GM19025 (cell line): ENCODE measurements around the gene PRDM16.

Source experiments
- ATAC-seq: cut with Tn5 transposase; IDR thresholded peaks from one replicate; pipeline ENCODE4 v1.9.1; 2021; ENCODE audit warnings: mild to moderate bottlenecking, low read depth, moderate library complexity; ENCODE audit not compliant: unreplicated experiment

Gene PRDM16

DNA sequence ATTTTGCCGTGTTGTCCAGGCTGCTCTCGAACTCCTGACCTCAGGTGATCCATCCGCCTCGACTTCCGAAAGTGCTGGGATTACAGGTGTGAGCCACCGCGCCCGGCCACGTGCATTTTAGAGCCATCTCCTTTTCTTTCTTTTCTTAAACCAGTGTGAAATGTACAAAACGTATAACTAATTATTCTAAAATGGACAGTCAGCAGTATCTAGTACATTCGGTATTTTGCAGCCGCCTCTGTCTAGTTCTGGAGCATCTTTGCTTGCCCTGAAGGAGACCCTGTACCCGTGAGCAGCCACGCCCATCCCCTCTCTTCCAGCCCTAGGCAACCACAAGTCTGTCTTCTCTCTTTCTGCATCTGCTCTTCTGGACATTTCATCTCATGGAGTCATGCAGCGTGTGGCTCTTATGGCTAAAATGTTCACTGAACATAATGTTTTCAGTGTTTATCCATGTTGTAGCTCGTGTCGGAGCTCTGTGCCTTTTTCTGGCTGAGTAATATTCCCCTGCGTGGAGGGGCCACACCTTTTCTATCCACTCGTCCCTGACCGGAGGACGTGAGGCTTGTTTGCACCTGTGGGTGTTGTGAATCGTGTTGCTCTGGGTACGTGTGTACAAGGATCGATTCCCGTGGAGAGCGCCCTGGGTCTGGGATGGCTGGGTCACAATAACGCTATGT is 198.0 kb downstream of the PRDM16 start:
- no peak for ATAC-seq

DNA sequence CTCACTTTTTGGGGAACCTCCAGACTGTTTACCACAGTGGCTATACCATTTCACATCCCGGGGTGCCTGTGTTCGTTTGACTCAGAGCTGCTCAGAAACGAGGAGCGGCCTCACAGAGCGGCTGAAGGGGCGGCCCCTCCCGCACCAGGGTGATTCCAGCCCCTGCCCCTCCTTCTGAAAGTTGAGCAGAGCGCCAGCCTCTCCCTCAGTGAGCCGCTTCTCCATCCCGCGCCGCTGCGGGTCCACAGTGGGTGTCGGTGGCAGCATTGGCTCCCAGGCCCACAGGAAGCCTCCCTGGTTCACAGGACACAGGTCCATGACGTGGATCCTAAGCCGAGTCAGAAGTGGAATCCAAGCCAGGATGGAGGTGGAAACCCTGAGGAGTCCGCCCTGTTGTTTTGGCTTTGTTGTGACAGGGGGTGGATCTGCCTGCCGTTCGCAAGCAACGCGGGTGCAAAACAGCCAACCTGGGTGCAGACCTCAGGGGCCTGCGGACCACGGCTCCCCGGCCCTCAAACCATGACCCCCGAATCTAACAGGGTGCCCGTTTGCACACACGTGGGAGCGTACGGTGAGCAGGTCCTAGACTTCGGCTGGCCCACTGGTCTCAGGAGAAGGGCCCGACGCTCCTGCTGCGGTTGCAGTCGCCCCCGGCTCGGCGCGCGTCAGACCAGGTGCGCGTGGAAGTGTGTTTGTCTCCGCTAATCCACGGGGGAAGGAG is 198.7 kb downstream of the PRDM16 start:
- no peak for ATAC-seq

DNA sequence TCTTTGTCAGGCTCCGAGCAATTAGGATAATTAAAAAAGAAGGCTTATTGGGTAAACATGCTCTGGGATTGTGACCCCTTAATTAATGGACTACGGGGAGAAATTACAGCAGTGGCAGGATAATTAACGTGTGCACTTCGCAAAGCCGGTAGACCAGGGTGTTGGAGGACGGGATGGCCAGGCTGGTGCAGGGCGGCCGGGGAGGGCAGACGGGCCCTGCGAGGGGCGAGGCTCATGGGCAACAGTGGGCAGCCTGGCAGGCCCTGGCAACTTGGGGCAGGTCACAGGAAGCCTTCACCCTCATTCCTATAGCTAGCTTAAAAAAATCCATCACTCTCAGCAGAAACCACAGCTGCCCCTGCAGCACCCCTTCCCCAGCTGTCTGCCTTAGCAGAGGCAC is 199.3 kb downstream of the PRDM16 start:
- ATAC-seq = no peak

DNA sequence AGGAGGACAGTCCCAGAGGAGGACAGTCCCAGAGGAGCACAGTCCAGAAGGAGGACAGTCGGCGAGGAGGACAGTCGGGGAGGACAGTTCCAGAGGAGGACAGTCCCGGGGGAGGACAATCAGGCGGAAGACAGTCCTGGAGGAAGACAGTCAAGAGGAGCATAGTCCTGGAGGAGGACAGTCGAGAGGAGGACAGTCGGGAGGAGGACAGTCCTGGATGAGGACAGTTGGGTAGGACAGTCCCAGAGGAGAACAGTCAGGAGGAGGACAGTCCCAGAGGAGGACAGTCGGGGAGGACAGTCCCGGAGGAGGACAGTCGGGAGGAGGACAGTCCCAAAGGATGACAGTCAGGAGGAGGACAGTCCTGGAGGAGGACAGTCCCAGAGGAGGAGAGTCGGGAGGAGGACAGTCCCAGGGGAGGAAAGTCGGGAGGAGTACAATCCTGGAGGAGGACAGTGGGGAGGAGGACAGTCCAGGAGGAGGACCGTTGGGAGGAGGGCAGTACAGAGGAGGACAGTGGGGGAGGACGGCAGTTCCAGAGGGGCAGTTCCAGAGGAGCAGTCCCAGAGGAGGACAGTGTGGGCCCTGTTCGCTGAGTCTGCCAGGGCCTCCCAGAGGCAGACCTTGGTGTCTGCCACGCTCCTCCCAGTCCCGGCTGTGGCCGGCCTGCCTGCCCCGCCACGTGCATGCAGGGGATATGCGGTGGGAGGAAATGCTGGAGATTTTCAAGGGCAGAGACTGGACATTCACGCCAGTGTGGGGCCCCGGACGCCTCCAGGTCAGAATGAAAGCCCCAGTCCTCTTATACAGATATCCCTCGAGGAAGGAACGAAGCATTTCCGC is 201.6 kb downstream of the PRDM16 start:
- ATAC-seq = no peak

DNA sequence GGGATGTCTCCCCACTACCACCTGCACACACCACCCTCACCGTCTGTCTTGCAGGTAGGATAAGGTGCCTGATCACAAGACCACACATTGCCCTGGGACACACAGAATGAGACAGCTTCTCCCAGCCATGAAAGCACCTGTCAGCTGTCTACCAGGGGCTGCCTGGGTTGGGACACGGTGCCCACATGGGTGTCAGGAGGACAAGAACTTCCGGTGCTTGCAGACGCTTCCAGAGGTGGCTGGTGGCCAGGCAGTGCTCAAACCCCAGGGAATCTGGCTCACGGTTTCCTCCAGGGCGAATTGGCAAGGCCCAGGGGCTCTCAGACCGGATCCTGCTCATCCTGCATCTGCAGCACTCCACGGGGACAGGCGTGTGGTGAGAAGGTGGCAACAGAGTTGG is 202.9 kb downstream of the PRDM16 start:
- no peak for ATAC-seq

DNA sequence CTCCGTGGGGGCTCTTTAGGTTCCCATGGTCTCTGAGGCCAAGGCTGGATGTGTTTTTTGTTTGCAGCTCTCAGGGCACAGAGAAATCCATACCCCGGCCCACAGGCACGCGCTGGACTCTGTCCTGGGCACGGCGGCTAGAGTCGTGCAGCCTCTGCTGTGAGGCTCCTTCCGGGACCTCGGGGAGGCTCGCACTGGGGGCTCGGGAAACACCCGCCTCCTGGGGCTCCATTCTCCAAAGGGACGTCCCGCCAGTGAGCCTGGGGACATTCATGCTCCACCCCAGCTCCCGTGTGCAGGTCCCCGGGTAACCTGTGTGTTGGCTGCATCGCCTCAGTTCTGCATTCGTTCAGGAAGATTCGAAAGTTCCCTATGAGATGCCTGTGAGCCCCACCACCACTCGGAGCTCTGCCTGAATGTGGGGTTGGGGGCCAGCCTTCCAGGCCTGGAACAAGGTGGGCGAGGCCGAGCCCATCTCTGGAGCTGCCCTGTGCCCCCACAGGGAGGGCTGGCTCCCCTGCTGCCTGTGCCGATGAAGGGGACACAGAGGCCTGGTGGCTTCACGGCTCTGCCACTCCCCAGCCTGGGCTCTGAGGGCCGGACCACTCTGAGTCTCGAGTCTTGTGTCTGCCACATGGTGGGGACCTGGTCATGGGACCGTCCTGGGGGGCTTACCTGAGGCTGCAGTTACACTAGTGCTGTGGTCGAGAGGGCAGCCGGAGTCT is 203.5 kb downstream of the PRDM16 start:
- no peak for ATAC-seq

DNA sequence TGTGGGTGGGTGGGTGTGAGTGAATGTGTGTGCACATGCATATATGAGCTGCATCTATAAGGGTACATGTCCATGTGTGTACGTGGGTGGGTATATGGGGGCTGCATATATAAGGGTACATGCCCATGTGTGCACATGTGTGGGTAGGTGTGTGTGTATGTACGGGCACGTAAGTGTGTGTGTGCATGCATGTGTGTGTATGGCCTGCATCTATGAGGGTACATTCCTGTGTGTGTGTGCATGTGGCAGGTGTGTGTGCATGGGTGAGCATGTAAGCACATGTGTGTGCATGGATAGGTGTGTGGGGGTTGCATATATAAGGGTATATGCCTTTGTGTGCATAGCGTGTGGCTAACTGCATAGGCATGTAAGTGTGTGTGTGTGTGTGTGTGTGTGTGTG is 204.4 kb downstream of the PRDM16 start:
- no peak for ATAC-seq

DNA sequence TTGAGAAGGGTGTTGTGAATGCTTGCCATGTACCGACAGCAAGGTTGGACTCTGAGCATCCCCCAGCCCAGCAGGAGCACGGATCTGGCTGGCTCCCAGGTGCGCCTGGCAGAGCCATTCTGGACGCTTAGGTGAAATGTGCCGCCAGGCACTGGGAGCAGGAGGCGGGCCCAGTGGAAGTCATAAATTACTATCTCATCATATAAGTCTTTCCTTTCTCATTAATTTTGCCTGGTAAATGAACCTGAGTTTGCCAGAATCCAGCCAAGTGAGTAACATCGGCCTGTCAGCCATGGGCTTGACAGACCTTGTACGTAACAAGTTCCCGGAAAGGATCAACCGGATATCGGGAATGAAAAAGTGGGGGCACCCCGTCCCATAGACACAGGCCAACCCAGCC is 206.0 kb downstream of the PRDM16 start:
- ATAC-seq = no peak

DNA sequence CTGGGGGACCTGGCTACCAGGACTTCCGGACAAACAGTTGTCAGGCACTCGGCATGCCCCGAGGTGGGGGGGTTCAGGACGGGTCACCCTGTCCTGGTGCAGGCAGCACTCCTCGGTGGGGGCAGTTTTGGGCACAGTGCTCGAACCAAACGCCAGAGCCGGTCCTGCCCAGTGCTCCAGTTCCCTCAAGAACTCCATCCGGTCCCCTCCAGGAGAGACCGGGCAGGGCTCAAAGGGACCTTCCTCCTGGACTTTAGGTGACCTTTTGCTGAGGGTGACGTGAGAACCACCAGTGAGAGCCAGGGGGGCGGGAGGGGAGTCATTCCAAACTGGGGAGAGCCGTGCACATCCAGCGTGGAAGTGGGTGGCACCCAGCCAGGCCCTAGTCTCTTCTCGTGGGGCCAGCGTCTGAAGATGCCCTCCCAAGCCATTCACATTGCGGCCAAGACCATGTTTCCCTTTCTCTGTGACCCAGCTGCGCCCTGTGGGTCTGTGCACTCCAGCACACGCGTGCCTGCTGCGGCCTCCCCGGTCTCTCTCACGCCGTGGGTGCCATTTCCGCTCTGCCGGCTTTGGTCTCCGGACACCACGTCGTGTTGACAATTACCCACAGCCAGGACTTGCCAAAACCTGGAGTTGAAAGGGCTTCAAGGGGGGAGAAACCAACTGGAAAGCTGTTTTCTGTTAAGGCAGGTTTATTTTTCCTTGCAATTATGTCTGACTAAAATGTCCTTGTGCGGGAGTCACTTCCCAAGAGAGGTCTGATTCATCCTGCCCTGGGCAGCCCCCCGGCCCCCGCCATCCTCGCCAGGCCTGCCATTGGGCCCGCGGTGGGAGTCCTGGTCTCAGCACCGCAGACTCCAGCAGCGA is 206.7 kb downstream of the PRDM16 start:
- no peak for ATAC-seq

DNA sequence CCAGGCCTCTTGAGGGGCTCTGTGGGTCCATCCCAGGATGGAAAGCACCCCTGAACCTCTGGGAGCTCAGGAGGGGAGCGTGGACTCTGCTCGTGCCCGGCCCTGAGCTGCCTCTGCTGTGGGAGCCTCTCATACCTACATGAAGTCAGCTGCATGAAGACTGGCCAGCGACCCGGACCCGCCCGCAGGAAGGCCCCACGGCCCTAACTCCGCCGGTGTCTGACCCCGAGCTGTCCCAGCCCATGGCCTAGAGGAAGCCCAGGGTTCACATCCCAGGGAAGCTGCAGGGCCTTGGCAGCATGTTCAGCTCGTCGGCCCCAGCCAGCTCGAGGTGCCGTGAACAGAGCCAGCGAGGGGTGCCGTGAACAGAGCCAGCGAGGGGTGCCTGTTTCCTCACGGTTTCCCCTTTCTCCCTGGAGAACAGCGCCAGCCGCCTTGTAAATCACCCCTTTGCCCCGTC is 207.4 kb downstream of the PRDM16 start:
- no peak for ATAC-seq

DNA sequence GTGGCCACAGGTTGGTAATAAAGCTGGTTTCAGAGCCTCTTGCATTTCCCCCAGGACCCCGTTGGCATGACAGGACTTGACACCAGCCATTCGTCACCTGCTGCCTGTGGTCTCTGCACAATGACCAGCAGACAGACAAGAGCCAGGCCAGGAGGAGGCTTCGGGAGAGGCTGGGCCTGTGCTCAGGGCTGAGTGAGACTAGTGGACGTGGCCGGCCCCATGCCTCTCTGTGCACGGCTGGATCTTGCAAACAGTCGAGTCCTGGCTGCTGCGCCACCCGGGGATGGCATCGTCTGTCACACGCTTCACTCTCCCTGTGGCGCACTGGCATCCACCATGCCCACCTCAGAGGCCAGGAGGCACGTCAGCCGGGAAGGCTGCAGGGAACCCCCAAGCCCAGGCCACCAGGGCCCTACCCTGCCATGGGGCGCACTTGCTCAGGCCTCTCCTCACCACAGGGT is 208.0 kb downstream of the PRDM16 start:
- no peak for ATAC-seq

DNA sequence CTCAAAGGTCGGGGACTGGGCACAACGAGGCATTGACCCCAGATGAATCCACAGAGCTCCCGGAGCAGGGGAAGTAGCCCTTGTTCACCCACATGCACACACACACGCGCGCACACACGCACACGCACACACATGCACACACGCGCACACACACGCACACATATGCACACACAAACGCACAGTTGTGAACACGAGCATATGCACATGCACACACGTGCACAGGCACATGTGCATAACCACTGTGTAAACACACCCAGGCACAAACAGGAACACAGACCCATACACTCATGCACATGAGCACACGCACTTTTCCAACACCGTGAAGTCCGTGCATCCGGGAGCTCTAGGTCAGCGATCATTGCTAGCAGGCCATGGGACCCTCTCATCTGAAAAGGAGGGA is 208.6 kb downstream of the PRDM16 start:
- no peak for ATAC-seq

DNA sequence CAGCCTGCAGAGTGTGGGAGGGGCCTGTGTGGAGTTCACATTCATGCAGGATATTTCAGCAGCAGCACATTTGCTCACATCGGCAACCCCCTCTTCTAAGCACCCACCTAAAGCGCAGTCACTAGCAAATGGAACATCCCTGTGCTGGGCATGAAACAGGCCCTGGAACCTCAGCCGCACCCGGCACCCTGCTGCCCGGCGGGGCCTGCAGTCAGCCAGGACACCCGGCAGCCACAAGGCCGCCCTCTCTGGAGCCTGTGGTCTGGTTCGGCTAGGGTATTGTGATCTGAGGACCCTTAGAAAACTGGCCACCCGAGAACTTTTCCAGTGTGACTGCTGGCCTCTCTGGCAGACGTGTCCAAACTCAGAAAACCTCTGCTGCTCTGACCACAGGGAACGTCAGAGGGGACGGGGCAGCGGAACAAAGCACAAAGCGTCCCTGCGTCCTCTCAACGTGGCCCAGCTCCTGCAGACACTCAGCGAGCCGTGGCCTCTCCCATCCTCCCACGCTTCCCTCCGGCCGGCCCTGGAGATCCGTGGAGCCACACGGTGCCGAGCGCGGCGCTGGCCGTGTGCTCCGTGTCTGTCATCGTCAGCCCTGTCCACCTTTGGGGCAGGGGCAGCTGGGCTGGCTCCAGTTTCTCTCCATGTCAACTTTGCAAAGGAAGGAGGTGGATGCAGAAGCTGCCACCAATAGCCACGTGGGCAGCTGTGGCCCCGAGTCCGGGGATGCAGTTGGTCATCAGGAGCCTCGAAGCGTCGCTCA is 209.6 kb downstream of the PRDM16 start:
- no peak for ATAC-seq

DNA sequence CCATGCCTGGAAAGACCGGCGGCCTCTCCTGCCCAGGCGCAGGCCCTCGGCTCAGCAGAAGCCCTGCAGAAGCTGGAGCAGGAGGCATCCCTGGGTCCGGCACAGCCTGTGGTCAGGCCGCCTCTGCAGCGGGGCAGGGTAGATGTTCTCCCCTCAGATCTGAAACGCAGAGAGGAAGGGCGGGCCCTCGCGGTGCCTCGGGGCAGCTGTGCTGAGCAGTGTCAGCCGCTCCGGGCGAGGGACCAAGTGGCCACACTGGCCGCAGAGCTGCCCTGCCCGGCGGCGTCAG is 210.1 kb downstream of the PRDM16 start:
- no peak for ATAC-seq

DNA sequence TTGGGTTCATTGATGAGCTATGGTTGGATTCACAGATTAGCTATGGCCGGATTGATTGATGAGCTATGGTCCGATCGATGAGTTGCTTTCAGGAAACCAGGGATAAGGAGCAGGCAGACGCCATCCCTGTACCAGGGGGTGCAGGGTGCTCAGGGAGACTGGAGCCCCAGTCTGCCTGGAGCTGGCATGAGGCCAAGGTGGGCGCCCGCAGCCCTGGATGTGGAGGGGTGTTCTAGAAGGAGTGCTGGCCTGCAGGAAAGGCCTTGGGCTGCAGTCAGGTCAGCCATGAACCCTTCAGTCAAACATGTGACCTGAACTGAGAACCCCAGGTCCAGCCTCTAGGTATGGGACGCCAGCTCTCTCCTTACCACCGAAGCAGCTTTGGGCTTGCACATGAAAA is 212.7 kb downstream of the PRDM16 start:
- ATAC-seq = no peak

DNA sequence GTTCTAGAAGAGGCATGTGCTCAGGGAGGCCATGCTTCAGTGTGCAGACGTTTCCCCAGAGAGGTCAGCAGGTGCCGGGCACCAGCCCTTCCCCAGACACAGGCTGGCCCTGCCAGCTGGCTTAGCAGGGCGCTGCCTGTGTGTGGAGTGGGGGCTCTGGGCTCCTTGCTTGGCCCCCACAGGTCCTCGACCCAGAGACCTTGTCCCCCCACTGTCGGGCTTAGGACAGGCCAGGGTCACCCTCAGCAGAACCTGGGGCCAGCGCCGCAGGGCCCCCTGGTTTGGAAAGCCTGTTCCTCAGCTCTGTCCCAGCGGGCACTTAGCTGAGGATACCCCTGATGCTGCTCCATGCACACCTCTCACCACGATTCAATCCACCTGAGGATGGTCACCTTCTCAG is 213.2 kb downstream of the PRDM16 start:
- ATAC-seq = no peak

DNA sequence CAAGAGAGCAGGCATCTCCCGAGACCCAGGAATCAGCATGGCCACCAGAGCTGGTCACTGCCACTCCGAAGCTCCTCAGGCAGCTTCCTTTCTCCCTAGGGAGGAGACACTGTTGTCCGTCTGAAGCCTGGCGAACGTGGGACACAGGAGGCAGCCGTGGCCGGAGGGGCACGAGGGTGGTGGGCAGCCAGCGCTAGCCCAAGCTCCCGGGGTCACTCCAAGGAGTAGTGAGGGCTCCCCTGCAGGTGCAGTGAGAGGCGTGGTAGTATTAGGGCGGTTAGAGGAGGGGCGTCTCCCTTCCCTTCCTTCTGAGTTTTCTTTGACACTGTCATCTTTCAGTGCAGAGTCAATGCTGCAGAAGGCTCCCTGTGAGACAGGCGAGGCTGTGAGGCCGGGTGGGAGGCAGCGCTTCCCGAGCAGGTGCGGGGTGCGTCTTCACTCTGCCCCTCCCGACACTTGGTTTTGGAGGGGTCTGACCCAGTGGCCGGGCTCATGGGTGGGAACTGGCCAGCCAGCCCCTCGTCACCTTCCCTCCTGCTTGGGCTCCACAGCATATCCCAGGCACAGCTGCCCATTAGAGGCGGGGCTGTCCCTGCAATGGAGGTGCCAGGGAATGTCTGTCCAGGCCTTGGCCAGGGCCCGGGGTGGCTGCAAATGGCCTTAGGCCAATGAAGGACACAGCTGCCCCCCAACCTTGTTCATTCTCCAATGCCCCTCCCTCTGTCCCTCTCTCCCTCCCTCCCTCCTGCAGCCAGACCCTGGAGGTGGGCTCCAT is 213.8 kb downstream of the PRDM16 start:
- no peak for ATAC-seq

DNA sequence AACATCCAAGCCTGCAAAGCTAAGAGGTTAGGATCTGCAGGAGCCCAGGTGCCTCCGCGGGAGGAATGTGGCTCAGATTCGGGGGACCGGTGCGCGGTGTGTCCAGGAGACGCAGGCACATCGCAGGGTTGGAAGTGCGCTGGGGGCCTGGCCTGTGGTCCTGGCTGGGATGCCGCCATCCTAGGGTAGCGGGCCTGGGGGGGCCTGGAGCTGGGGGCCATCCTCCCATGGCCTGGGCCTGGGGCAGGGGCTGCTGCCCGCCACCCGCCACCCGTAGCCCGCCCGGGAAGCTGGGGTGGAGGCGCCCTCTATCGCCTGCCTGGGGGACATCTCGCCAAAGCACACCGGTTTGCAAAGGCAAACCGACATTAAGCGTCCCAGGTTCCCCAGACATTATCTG is 214.8 kb downstream of the PRDM16 start:
- no peak for ATAC-seq
